Anterior cingulate cortex (tissue), 58 donors: Measurements from ENCODE around the gene MCAM.

Experiments used
- DNase-seq, 58 donors: peaks; one replicate each; lab custom pipeline; 2025; lab: John Stamatoyannopoulos, UW

The MCAM gene

DNA sequence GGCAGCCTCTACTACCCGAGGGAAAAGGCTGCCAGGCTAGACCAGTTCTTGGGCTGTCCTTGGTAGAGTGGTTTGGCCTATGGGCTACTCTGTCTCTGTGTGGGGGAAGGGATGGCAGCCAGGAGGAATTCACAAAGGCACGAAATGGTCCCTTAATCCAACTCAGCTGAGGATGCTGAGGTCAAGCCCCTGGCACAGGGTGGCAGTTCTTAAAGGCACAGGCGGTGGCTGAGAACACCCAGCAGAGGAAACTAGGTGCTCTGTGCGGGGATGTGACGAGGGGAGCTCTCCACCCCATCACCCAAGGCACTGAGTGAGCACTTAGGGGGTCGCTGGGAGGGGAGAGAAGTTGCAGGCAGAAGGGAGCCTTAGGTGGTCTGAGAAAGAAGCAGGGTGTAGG is 29.7 kb upstream of the MCAM start, which contains the start of gene MFRP:
TSS of gene MFRP (minus strand) at position 101 of the 400 bp plus-strand sequence. CDS start 192 bp downstream, outside the sequence.
- no peak for DNase-seq

DNA sequence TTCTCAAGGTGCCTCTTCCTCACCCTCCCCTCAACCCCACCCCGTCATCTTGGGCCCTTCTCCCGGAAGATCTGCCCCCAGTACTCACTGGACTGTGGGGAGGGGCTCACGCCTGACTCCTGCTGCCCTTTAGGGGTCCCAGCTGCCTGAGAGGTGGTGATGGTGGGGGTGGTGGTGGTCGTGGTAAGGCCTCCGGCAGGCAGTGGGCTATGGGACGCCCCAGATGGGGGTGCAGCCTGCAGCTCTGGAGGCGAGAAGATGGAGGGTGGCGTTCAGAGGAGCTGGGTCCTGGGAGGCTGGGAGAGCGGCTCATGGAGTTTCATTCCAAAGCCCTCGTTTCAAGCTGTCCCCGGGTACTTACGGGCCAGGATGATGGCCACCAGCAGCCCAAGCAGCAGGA is 28.8 kb upstream of the MCAM start:
- no peak for DNase-seq

DNA sequence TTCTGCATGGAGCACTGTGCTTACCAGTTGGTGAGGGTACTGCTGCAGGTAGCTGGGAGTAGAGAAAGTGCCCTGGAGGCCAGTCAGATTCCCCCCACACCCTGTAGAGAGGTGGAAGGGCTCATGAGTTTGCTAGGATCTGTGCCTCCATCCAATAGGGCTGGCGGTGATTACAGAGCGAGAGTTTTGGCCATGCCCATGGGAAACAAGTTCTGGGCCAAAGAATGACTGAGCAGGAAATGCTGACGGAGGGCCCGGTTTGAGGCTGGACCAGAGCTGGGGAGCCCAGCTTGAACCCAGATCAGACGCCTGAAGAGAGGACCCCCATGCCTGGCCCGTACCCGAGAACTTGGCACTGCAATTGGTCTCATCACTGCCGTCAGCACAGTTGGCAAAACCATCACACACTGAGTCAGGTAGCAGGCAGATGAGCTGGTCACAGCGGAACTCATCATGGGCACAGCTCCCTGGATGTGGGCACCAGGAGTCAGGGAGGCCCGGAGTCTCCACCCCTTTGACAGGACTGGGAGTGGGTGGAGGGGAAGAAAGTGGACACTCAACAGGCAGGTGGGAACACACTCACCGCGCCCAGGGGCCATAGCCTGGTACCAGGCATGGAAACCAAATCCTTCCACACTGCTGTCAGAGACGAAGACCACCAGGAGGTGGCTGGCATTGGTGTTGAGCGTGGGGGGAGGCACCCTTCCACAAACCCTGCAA is 27.5 kb upstream of the MCAM start:
- DNase-seq, result no peak

GRCh38 chr11:119343726-119344125 is 26.8 kb upstream of the MCAM start:
- no peak for DNase-seq

GRCh38 chr11:119342362-119343130 is 25.6 kb upstream of the MCAM start:
- DNase-seq, result no peak

- no peak for DNase-seq
These were observed 25.0 kb upstream of the MCAM start for GRCh38 chr11:119342023-119342300.

DNA sequence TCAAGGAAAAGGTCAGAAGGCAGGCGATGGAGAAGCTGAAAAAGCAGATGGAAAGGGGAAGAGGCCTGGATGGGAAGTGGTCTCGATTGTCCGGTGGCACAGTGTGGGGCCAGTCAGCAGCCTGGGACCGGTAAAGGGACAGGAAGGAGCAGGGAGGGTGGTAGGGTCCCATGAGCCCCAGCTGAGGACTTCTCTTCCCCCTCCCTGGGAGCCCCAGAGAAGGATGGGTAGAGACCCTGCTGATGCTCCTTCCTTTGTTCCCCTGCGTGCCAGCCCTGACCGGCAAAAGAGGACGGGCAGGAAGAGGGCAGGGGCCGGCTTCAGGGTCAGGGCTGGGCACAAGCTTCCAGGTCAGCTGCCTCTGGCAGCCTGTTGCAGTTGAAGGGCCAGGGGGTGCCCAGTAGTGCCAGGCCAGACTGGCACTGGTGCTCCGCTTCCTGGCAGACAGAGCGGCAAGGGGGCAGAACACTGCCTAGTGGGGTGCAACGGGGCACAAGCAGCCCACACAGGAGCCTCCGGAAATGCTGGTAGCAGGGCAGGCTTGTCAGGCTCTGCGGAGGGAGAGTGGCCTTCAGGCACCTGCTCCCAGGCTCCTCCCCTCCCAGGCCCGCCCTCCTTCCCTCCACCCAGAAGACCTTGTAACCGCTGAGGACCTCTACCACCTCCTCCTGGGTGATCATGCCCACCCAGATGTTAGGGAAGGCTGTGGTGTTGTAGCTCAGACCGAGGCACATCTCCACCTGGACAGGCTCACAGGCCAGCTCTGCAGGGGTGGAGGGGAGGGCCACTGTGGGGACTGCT is 24.5 kb upstream of the MCAM start:
- peak in 6 of 58 donors; percentile 23 to 60 (median 34) for DNase-seq

- peak in 47 of 58 donors; percentile 30 to 85 (median 62) for DNase-seq
These were observed 23.6 kb upstream of the MCAM start, which contains the start of gene C1QTNF5 for GRCh38 chr11:119340335-119341221. Gene C1QTNF5 (minus strand): TSS chr11:119340883. CDS start chr11:119340397, 486 bp downstream.

- peak in 43 of 58 donors; percentile 12 to 82 (median 61) for DNase-seq
These were observed 22.8 kb upstream of the MCAM start for GRCh38 chr11:119339589-119340334.

DNA sequence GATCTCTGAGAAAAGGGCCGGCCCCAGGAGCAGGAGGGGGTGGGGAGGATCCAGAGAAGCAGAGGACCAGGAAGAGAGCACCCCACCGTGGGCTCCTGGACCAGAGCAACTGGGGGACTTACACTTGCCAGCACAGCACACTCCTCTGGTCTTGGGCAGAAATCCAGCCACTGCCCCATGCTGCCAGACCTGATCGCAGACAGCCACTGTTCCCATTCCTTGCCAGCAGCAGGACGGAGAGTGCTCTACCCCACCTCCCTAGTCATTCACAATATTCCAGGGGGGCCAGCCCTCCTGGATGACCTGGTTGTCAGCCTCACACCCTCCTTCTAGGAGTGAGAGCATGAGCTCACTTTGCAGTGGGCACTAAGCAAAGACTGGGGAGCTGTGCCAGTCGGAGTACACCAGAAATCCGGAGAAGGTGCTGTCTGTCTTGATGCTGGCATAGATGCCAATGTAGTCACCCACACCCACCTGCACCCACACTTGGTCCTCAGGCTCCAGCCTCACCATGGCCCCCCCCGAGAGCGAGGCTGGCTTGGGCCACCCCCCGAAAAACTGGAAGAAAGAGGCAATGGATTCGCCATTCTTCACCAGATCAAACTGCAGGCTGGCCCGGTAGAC is 22.1 kb upstream of the MCAM start:
- peak in 2 of 58 donors; percentile 25 to 41 for DNase-seq

DNA sequence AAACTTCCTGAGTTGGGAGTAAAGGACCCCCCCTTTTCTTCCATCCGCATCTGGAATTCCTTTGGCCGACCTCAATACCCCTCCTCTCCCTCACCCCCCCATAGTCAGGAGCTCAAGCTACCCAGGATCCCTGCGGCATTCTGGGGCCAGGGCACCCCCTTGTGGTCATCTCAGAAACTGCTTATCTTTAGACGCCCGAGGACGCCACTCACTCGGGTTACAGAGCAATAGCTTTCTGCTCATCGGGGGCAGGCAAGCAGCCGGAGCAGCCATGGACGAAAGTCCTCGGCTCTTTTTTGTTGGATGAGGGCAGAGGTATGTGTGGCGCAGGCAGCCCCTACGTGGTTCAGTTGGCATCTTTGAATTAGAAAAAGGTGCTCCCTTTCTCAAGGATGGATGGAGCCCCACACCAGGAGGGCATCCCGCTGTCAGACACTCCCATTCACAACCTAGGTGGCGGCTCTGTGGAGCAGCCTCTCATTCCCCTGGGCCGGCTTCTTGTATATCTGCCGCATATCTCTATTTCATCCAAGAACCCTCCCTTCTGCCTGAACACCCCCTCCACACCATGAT is 21.5 kb upstream of the MCAM start:
- DNase-seq, result peak in 48 of 58 donors; percentile 16 to 84 (median 61)

DNA sequence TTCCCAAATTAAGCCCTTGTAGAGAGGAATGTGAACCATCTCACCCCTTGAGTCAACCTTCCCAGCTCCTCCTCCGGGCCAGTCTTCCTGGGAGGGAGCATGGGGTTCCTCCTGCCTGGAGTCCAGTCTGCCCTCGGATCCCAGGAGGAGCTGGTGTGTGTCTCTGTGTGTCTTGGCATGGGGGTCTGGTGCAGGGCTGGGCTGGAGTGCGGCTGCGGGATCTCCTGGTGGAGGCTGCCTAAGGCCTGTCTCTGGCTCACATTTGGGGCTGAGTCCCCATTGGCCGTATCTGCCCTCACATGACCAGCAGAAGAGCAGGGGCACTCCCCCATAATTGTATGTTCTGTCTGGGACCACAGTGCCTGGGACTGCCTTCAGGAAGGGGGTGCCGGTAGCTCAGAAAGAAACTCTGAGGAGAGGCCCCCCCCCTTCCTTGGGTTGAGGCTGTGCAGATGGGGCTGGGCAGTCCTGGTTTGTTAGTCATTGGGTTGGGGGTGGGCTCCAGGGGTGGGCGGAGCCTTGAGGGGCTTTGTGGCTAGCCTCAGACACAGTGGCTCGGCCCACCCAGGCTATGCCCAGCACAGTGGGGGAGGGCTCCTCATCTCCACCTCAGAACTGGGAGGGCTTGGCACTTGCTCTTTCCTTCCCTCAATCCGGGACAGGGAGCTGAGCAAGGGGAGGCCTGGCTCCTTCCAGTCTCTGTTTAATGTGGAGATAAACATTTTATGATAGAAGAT is 20.8 kb upstream of the MCAM start:
- no peak for DNase-seq

DNA sequence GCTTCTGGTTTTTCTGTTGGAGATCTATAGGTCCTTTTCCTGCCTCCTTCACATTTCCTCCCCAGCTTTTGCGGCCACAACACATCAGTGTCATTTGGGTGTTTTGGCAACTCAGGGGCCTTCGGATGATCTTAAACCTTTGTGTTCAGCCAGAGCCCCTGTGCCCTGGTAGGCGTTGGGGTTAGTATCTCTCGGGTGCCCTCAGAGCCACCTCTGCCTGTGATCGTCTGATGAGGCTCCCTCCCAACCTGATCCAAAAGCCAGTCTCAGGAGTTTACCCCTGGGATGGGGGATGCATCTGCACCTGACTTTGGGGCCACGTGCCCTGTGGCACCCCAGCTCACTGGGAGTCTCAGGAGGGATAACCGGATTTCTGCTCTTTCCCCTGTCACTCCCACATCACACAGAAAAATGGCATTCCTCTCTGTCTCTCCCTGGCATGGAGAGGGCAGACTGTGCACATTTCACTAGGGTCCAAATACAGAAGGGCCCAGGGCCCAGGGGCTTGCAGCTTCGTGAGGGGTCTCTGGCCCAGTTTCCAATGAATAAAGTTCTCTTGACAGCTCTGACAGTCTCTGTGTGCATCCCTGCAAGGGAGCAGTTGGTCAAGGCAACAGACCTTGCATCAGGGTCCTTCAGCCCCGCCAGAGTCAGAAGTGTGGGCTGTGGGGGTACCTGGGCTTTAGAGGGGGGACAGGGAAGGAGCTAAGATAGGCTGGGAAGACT is 20.0 kb upstream of the MCAM start:
- DNase-seq, result no peak

DNA sequence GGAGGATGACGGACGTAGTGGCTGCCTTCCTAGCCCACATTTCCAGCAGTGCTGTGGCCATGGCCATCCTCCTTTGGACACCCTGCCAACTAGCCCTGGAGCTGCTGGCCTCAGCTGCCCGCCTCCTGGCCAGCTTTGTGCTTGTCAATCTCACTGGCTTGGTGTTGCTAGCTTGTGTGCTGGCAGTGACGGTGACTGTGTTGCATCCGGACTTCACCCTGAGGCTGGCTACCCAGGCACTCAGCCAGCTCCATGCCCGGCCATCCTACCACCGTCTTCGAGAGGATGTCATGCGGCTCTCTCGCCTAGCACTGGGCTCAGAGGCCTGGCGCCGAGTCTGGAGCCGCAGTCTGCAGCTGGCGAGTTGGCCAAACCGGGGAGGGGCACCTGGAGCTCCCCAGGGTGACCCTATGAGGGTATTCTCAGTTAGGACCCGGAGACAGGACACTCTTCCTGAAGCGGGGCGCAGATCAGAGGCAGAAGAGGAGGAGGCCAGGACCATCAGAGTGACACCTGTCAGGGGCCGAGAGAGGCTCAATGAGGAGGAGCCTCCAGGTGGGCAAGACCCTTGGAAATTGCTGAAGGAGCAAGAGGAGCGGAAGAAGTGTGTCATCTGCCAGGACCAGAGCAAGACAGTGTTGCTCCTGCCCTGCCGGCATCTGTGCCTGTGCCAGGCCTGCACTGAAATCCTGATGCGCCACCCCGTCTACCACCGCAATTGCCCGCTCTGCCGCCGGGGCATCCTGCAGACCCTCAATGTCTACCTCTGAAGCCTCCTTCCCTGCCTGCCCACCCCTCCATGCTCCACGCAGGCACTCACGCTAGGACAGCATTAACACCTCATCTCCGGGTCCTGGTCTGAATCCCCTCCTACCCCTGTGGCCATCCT is 19.0 kb upstream of the MCAM start:
- DNase-seq, result peak in 18 of 58 donors; percentile 17 to 69 (median 38)

DNA sequence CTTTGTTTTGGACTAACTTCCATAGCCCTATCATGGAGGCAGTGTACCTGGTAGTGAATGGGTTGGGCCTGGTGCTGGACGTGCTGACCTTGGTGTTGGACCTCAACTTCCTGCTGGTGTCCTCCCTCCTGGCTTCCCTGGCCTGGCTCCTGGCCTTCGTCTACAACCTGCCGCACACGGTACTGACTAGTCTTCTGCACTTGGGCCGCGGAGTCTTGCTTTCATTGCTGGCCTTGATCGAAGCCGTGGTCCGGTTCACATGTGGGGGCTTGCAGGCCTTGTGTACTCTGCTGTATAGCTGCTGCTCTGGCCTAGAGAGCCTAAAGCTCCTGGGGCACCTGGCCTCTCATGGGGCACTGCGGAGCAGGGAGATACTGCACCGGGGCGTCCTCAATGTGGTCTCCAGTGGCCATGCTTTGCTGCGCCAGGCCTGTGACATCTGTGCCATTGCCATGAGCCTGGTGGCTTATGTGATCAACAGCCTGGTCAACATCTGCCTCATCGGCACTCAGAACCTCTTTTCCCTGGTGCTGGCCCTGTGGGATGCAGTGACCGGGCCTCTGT is 18.2 kb upstream of the MCAM start:
- DNase-seq, result no peak
